DOHH2 (cell line): ENCODE results near the gene ZNF792.

ENCODE experiments used
- EZH2phosphoT487 ChIP-seq: fragments of 200-600 bp; sonication (generic); IDR thresholded peaks from 2 replicates; pipeline ENCODE4 v1.6.1; 2017; ENCODE audit warnings: borderline replicate concordance, mild to moderate bottlenecking, antibody characterized with exemption, low read length, moderate library complexity, mixed read lengths
- TF ChIP-seq, protein P1 (sequence below): fragments of 200-600 bp; sonication (generic); IDR thresholded peaks from one replicate; pipeline ENCODE4 v1.5.1; 2014; ENCODE audit warnings: antibody characterized with exemption, mild to moderate bottlenecking, low read depth, low read length; ENCODE audit not compliant: poor library complexity, severe bottlenecking

DNA sequence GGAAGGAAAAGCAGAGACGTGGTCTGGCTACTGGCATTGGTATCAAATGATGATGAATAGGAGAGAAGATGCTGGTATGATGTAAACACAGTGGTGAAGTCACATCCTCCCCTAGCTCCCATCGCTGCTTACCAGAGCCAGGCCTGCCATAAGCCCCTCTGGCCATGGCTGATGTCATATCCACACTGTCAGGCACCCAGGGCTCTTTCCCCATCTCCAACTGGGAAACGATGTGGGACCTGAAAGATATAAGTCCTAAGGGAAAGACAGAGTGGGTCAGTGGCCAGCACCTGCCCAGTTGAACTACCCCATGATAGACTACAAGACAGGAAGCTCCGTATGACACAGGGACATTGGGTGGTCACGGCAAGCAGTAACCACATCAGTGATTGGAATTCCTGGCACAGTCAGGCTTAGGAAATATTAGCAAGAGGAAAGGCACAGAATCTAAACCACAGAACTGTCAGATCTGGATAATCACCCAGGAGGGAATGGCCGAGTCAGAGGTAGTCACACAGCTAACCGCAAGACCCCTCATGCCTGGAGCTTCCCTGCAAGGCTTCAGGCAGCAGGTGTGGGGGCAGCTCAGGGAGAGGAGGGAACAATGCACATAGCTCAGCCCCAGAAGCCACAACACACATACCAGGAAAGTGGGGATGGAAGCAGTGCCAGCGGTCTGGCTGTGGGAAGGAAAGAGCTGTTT lies 3.8 kb downstream of the ZNF792 start:
- TF ChIP-seq, protein P1, sequence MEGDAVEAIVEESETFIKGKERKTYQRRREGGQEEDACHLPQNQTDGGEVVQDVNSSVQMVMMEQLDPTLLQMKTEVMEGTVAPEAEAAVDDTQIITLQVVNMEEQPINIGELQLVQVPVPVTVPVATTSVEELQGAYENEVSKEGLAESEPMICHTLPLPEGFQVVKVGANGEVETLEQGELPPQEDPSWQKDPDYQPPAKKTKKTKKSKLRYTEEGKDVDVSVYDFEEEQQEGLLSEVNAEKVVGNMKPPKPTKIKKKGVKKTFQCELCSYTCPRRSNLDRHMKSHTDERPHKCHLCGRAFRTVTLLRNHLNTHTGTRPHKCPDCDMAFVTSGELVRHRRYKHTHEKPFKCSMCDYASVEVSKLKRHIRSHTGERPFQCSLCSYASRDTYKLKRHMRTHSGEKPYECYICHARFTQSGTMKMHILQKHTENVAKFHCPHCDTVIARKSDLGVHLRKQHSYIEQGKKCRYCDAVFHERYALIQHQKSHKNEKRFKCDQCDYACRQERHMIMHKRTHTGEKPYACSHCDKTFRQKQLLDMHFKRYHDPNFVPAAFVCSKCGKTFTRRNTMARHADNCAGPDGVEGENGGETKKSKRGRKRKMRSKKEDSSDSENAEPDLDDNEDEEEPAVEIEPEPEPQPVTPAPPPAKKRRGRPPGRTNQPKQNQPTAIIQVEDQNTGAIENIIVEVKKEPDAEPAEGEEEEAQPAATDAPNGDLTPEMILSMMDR = no peak
- no peak for TF ChIP-seq EZH2phosphoT487
